ENCODE results near the gene PHACTR4. TPM values are rescaled to one million over a fixed set of nuclear protein-coding genes. Genes with fewer than 3 reads are reported as not detected.
A peak's percentile ranks its signal among the peaks of the same experiment; 100 is the strongest.

The PHACTR4 gene
- total RNA-seq, 1 experiment from 2014 or later: 50.7 TPM

GRCh38 chr1:28506907-28507246, 137.3 kb downstream of the PHACTR4 start:
- Mint-ChIP-seq H3K4me1 (ENCODE audit: insufficient read depth, unreplicated experiment) (peaks cover 18% of the 10 kb centered on the region), H3K9me3 (ENCODE audit: unreplicated experiment) (no peaks in the 10 kb centered on the region), H3K27ac (ENCODE audit: low read depth, unreplicated experiment) (peak overlapping the region; percentile 98), H3K4me3 (ENCODE audit: unreplicated experiment) (peak overlapping the region; percentile 95), H3K27me3 (ENCODE audit: insufficient read depth, unreplicated experiment) (no peaks in the 10 kb centered on the region), H3K36me3 (ENCODE audit: insufficient read depth, unreplicated experiment) (peaks cover 67% of the 10 kb centered on the region)
- CTCF ChIA-PET: interaction anchor here (0.6 to 0.8 kb wide), 5 partner anchors 46 to 101 kb away, joined by 3 to 5 read pairs (median 3); no protein-coding TSS in a partner anchor
- POLR2A ChIA-PET: interaction anchor here (0.6 to 14.1 kb wide), 23 partner anchors 10 to 734 kb away, joined by 3 to 237 read pairs (median 7); partner anchors contain the start of genes ATP5IF1, EYA3, GMEB1 and MED18
- intact Hi-C loops (cut with micrococcal nuclease): loop anchor here (2.0 kb wide), 1 partner anchor 98 kb away; no protein-coding TSS in a partner anchor
- DNase-seq (ENCODE audit: unreplicated experiment): no peak
- TF ChIP-seq CTCF (IDR thresholded peaks at IDR 0.05; ENCODE audit: unreplicated experiment): no peak
- no TSS peak for BruUV-seq (replicated peaks)

GRCh38 chr1:28507247-28507645, 137.7 kb downstream of the PHACTR4 start:
- H3K36me3 Mint-ChIP-seq (ENCODE audit: insufficient read depth, unreplicated experiment): peaks cover 70% of the 10 kb centered on the region
- intact Hi-C loops (cut with micrococcal nuclease): loop anchor here (2.0 kb wide), 1 partner anchor 98 kb away; no protein-coding TSS in a partner anchor
- H3K9me3 Mint-ChIP-seq (ENCODE audit: unreplicated experiment): no peaks in the 10 kb centered on the region
- BruUV-seq (replicated peaks): no TSS peak
- peaks cover 19% of the 10 kb centered on the region for H3K4me1 Mint-ChIP-seq (ENCODE audit: insufficient read depth, unreplicated experiment)
- TF ChIP-seq CTCF (IDR thresholded peaks at IDR 0.05; ENCODE audit: unreplicated experiment): no peak
- H3K4me3 Mint-ChIP-seq (ENCODE audit: unreplicated experiment): peak overlapping the region; percentile 95
- ChIA-PET CTCF (interaction anchor here (0.6 to 1.7 kb wide), 6 partner anchors 46 to 101 kb away, joined by 3 to 8 read pairs (median 4); no protein-coding TSS in a partner anchor), POLR2A (interaction anchor here (0.6 to 14.1 kb wide), 30 partner anchors 10 to 734 kb away, joined by 3 to 237 read pairs (median 6); partner anchors contain the start of genes ATP5IF1, EYA3, GMEB1 and MED18)
- H3K27ac Mint-ChIP-seq (ENCODE audit: low read depth, unreplicated experiment): peak overlapping the region; percentile 98
- no peaks in the 10 kb centered on the region for H3K27me3 Mint-ChIP-seq (ENCODE audit: insufficient read depth, unreplicated experiment)
- DNase-seq (ENCODE audit: unreplicated experiment): peak; percentile 40

GRCh38 chr1:28507646-28508434, 138.3 kb downstream of the PHACTR4 start:
- TF ChIP-seq CTCF (IDR thresholded peaks at IDR 0.05; ENCODE audit: unreplicated experiment): no peak
- peak; percentile 23 for DNase-seq (ENCODE audit: unreplicated experiment)
- Mint-ChIP-seq H3K4me3 (ENCODE audit: unreplicated experiment) (peak overlapping the region; percentile 95), H3K27ac (ENCODE audit: low read depth, unreplicated experiment) (peak overlapping the region; percentile 98), H3K36me3 (ENCODE audit: insufficient read depth, unreplicated experiment) (peaks cover 76% of the 10 kb centered on the region), H3K4me1 (ENCODE audit: insufficient read depth, unreplicated experiment) (peaks cover 25% of the 10 kb centered on the region), H3K27me3 (ENCODE audit: insufficient read depth, unreplicated experiment) (no peaks in the 10 kb centered on the region), H3K9me3 (ENCODE audit: unreplicated experiment) (no peaks in the 10 kb centered on the region)
- POLR2A ChIA-PET: interaction anchor here (0.5 to 14.1 kb wide), 35 partner anchors 9 to 674 kb away, joined by 3 to 237 read pairs (median 7); partner anchors contain the start of genes ATP5IF1, EYA3, GMEB1 and MED18
- intact Hi-C loops (cut with micrococcal nuclease): loop anchor here (2.0 kb wide), 1 partner anchor 99 kb away; no protein-coding TSS in a partner anchor
- no TSS peak for BruUV-seq (replicated peaks)
- CTCF ChIA-PET: interaction anchor here (0.6 to 1.7 kb wide), 6 partner anchors 46 to 129 kb away, joined by 3 to 8 read pairs (median 4); no protein-coding TSS in a partner anchor

GRCh38 chr1:28508435-28508754, 138.9 kb downstream of the PHACTR4 start:
- no peak for TF ChIP-seq CTCF (IDR thresholded peaks at IDR 0.05; ENCODE audit: unreplicated experiment)
- peak; percentile 35 for DNase-seq (ENCODE audit: unreplicated experiment)
- ChIA-PET POLR2A (interaction anchor here (0.5 to 14.1 kb wide), 34 partner anchors 8 to 673 kb away, joined by 3 to 237 read pairs (median 7); partner anchors contain the start of genes ATP5IF1, EYA3, RNU11 and SRSF4), CTCF (interaction anchor here (0.6 to 1.7 kb wide), 4 partner anchors 9 to 130 kb away, joined by 3 to 8 read pairs (median 6); no protein-coding TSS in a partner anchor)
- no peaks in the 10 kb centered on the region for H3K27me3 Mint-ChIP-seq (ENCODE audit: insufficient read depth, unreplicated experiment)
- H3K36me3 Mint-ChIP-seq (ENCODE audit: insufficient read depth, unreplicated experiment): peaks cover 82% of the 10 kb centered on the region
- H3K4me3 Mint-ChIP-seq (ENCODE audit: unreplicated experiment): peak overlapping the region; percentile 95
- no peaks in the 10 kb centered on the region for H3K9me3 Mint-ChIP-seq (ENCODE audit: unreplicated experiment)
- H3K27ac Mint-ChIP-seq (ENCODE audit: low read depth, unreplicated experiment): peak overlapping the region; percentile 98
- intact Hi-C loops (cut with micrococcal nuclease): no loop called here
- BruUV-seq (replicated peaks): no TSS peak
- peaks cover 25% of the 10 kb centered on the region for H3K4me1 Mint-ChIP-seq (ENCODE audit: insufficient read depth, unreplicated experiment)

Data from MCF 10A (cell line).